ENCODE measurements around the gene ATP11C.

Gene ATP11C

GRCh38 chrX:139883984-139884383, 48.9 kb downstream of the ATP11C start:
- no peaks in the 10 kb centered on the region for H3K27me3 Mint-ChIP-seq (ENCODE audit: low read depth)
- H3K4me1 Mint-ChIP-seq = peaks cover 15% of the 10 kb centered on the region
- no peak overlapping the region for H3K4me3 Mint-ChIP-seq
- no peaks in the 10 kb centered on the region for H3K9me3 Mint-ChIP-seq
- no peak for TF ChIP-seq CTCF (IDR thresholded peaks at IDR 0.05; ENCODE audit: unreplicated experiment in 3 of 3)
- H3K27ac Mint-ChIP-seq = no peak overlapping the region
- peaks cover 8% of the 10 kb centered on the region for H3K36me3 Mint-ChIP-seq (ENCODE audit: low read depth)

DNA sequence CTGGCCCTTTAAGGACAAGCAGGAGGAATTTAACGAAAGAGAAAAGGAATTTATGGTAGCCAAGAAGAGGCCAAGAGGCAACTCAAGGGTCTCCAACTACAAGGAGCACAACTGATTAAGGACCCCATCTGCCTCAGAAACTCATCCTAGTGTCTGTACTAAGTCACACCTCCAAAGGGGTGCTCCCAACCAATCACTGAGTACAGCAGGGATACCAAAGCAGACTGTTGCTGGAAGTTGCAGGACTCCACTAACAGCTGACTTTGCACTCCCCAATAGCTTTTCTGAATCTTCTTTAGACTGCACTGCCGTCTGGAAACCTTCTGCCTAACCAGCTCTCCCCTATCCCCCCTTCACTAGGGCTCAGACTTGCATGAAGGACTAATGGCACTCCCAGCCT, 50.6 kb downstream of the ATP11C start:
- Mint-ChIP-seq H3K27me3 (ENCODE audit: low read depth) (no peaks in the 10 kb centered on the region), H3K4me3 (no peak overlapping the region), H3K9me3 (no peaks in the 10 kb centered on the region), H3K36me3 (ENCODE audit: low read depth) (peaks cover 8% of the 10 kb centered on the region), H3K27ac (peak overlapping the region in 1 of 3 experiments; percentile 13), H3K4me1 (peaks cover 15% of the 10 kb centered on the region)
- TF ChIP-seq CTCF (IDR thresholded peaks at IDR 0.05; ENCODE audit: unreplicated experiment in 3 of 3) = no peak

GRCh38 chrX:139881572-139881971, 51.3 kb downstream of the ATP11C start:
- Mint-ChIP-seq H3K36me3 (ENCODE audit: low read depth) (peaks cover 8% of the 10 kb centered on the region), H3K4me1 (peaks cover 15% of the 10 kb centered on the region), H3K27me3 (ENCODE audit: low read depth) (no peaks in the 10 kb centered on the region), H3K9me3 (no peaks in the 10 kb centered on the region), H3K27ac (peak overlapping the region in 2 of 3 experiments; percentile 30 to 61), H3K4me3 (no peak overlapping the region)
- no peak for TF ChIP-seq CTCF (IDR thresholded peaks at IDR 0.05; ENCODE audit: unreplicated experiment in 3 of 3)

DNA sequence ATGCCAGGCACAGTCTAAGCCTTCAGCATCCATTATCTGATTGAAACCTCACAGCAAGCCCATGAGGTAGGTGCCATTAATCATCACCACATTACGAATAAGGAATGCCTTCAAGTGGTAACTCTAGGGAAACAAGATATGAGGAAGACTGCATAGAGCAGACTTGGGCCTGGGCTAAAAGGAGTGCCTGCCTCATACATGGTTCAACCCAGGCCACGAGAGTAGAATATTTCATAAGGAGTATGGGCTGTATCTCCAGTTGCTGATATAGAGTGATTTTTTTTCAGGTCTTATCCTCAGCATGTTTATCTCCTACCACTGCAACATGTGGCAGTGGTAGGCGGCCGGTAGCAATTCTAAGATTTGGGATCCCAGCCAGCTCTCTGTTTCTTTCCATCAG, 51.7 kb downstream of the ATP11C start:
- Mint-ChIP-seq H3K4me3 (no peak overlapping the region), H3K9me3 (no peaks in the 10 kb centered on the region), H3K4me1 (peaks cover 15% of the 10 kb centered on the region), H3K27ac (peak overlapping the region in 2 of 3 experiments; percentile 30 to 61), H3K36me3 (ENCODE audit: low read depth) (peaks cover 8% of the 10 kb centered on the region), H3K27me3 (ENCODE audit: low read depth) (no peaks in the 10 kb centered on the region)
- no peak for TF ChIP-seq CTCF (IDR thresholded peaks at IDR 0.05; ENCODE audit: unreplicated experiment in 3 of 3)

DNA sequence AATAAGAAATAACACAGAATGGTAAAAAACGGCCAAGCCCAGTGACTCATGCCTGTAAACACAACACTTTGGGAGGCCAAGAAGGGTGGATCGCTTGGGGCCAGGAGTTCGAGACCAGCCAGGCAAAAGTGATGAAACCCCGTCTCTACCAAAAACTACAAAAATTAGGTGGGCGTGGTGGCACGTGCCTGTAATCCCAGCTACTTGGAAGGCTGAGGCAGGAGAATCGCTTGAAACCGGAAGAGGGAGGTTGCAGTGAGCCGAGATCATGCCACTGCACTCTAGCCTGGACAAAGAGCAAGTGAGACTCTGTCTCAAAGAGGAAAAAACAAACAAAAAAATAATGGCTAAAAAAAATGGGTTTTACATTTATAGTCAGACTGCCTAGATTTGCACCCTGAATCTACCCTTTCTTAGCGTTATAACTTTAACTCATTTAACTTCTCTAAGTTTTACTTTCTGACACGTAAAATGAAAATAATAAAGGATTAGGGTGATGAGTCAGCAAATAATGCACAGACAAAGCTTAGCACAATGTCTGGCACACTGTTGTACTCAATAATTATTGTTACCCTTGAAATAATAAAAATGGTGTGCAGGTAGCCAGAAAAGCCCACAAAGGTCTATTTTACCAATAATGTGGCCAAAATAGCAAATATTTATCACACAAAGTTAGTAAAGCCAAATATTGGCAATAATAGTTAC, 55.0 kb downstream of the ATP11C start:
- H3K27ac Mint-ChIP-seq = no peak overlapping the region
- peaks cover 15% of the 10 kb centered on the region for H3K4me1 Mint-ChIP-seq
- H3K4me3 Mint-ChIP-seq = no peak overlapping the region
- no peaks in the 10 kb centered on the region for H3K9me3 Mint-ChIP-seq
- no peaks in the 10 kb centered on the region for H3K36me3 Mint-ChIP-seq (ENCODE audit: low read depth)
- TF ChIP-seq CTCF (IDR thresholded peaks at IDR 0.05; ENCODE audit: unreplicated experiment in 3 of 3) = no peak
- no peaks in the 10 kb centered on the region for H3K27me3 Mint-ChIP-seq (ENCODE audit: low read depth)

- no peaks in the 10 kb centered on the region for H3K4me1 Mint-ChIP-seq
- H3K27me3 Mint-ChIP-seq (ENCODE audit: low read depth) = no peaks in the 10 kb centered on the region
- H3K4me3 Mint-ChIP-seq = no peak overlapping the region
- H3K27ac Mint-ChIP-seq = peak overlapping the region in 2 of 3 experiments; percentile 31 to 33
- TF ChIP-seq CTCF (IDR thresholded peaks at IDR 0.05; ENCODE audit: unreplicated experiment in 3 of 3) = no peak
- no peaks in the 10 kb centered on the region for H3K36me3 Mint-ChIP-seq (ENCODE audit: low read depth)
- no peaks in the 10 kb centered on the region for H3K9me3 Mint-ChIP-seq
These were observed 57.0 kb downstream of the ATP11C start for GRCh38 chrX:139875841-139876240.
